ENCODE results near the gene RRP1.

DNA sequence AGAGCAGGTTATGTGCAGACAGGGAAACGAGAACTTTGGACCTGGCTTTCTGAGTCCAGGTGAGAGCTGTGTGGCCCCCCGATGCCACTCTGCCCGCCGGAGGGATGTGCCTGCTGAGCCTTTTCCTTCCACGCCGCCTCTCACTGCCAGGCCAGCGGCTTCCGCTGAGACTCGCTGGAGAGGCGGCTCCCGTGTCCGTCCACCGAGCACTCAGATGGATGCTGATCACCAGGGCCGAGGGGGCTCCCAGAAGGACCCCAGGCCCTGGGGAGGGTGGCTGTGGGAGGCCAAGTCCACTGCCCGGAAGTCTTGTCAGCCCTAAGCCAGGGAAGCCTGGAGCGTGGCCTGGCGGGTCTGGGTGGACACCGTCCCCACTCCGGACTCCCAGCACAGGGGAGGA, 29.7 kb upstream of the RRP1 start:
- TF ChIP-seq, protein P1, sequence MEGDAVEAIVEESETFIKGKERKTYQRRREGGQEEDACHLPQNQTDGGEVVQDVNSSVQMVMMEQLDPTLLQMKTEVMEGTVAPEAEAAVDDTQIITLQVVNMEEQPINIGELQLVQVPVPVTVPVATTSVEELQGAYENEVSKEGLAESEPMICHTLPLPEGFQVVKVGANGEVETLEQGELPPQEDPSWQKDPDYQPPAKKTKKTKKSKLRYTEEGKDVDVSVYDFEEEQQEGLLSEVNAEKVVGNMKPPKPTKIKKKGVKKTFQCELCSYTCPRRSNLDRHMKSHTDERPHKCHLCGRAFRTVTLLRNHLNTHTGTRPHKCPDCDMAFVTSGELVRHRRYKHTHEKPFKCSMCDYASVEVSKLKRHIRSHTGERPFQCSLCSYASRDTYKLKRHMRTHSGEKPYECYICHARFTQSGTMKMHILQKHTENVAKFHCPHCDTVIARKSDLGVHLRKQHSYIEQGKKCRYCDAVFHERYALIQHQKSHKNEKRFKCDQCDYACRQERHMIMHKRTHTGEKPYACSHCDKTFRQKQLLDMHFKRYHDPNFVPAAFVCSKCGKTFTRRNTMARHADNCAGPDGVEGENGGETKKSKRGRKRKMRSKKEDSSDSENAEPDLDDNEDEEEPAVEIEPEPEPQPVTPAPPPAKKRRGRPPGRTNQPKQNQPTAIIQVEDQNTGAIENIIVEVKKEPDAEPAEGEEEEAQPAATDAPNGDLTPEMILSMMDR (IDR thresholded peaks at IDR 0.05; ENCODE audit: insufficient read depth, low read length, poor library complexity, severe bottlenecking) = no peak
- TF ChIP-seq EZH2phosphoT487 (conservative IDR thresholded peaks at IDR 0.05; ENCODE audit: low read length) = no peak
